DND-41 (cell line): ENCODE measurements around the gene C1orf52.

Experiments
- CTCF ChIP-seq: IDR thresholded peaks from 2 replicates; pipeline ENCODE4 v1.5.1; 2012; ENCODE audit warnings: borderline replicate concordance, low read length, moderate library complexity, mild to moderate bottlenecking; ENCODE audit not compliant: poor library complexity, severe bottlenecking; ENCODE audit errors: extremely low read depth
- EZH2 ChIP-seq: IDR thresholded peaks from 3 replicates; pipeline ENCODE4 v1.6.1; 2012; ENCODE audit warnings: borderline replicate concordance, low read depth, mild to moderate bottlenecking, moderate library complexity, low read length, inconsistent platforms; ENCODE audit not compliant: severe bottlenecking

DNA sequence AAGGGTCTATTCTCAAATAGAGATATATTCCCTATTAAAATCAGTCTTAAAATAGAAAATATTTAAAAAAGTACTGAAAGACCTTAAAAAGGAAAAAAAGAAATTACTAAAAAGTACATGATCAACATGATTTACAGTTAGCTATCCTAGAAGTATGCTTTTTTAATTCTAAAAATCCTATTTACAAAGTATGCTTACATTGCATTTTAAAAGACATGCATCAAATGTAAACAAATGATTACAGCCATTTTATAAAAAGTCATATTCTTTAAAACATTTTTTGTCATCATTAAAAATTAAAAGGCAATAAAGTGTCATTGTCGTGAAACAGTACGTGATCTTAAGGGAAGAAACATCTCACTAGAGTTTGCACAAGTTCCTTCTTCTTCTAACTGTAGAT is 7.9 kb upstream of the C1orf52 start:
- TF ChIP-seq CTCF (no peak), EZH2 (no peak)
